Panc1 (cell line): ENCODE measurements around the gene CATSPER3. TPM values are rescaled to one million over a fixed set of nuclear protein-coding genes. Genes with fewer than 3 reads are reported as not detected.

ENCODE experiments used
- ATAC-seq: fragments of 200-7000 bp; cut with Tn5 transposase; 2 replicates; pipeline ENCODE4 v1.9.1; 2020; ENCODE audit warnings: mild to moderate bottlenecking, moderate library complexity
- BruUV-seq: library from RNA; stranded (reverse); fragments of 400-500 nt; replicated peaks from 2 replicates; lab custom pipeline; 2021; lab: Mats Ljungman, UMichigan
- CTCF ChIA-PET: fragments of 300-600 bp; sonication (Branson Sonifier 250); formaldehyde crosslinking; loops from one replicate; lab custom pipeline; 2022; ENCODE audit warnings: antibody characterized with exemption; lab: Charles Lee
- POLR2A ChIA-PET: fragments of 300-600 bp; sonication (Branson Sonifier 250); formaldehyde crosslinking; loops from one replicate; lab custom pipeline; 2022; ENCODE audit warnings: antibody characterized with exemption; lab: Charles Lee
- DNase-seq: peaks from one replicate; pipeline ENCODE4 v3.0.0-alpha.2; 2010; ENCODE audit warnings: low read depth, low spot score
- H3K27ac ChIP-seq: 2 replicates; pipeline ENCODE4 v1.5.1; 2011; ENCODE audit warnings: mild to moderate bottlenecking, low read length, inconsistent platforms
- H3K27me3 ChIP-seq: fragments of 200-500 bp; sonication (Bioruptor generic); 2 replicates; pipeline ENCODE4 v1.6.0; 2014; ENCODE audit warnings: low read length, inconsistent platforms; ENCODE audit not compliant: control insufficient read depth, insufficient read depth
- H3K36me3 ChIP-seq: fragments of 200-500 bp; sonication (Bioruptor generic); 2 replicates; pipeline ENCODE4 v1.5.1; 2014; ENCODE audit warnings: inconsistent platforms, mild to moderate bottlenecking, low read length, moderate library complexity; ENCODE audit not compliant: control insufficient read depth, insufficient read depth
- H3K4me1 ChIP-seq: 2 replicates; pipeline ENCODE4 v1.5.1; 2011; ENCODE audit warnings: inconsistent platforms, mild to moderate bottlenecking, low read length, moderate library complexity; ENCODE audit not compliant: control insufficient read depth, insufficient read depth
- H3K4me3 ChIP-seq, 2 experiments: 2 replicates each; pipeline ENCODE4 v1.5.1; 2011 to 2012; ENCODE audit warnings: low read depth in 2 of 2, low read length in 2 of 2, mild to moderate bottlenecking in 2 of 2, inconsistent platforms in 1 of 2, moderate library complexity in 1 of 2
- H3K9me3 ChIP-seq: fragments of 200-500 bp; sonication (Bioruptor generic); 2 replicates; pipeline ENCODE4 v1.5.1; 2014; ENCODE audit warnings: low read depth, mild to moderate bottlenecking, inconsistent platforms, low read length, moderate library complexity; ENCODE audit not compliant: control insufficient read depth, insufficient read depth
- CTCF ChIP-seq: fragments of 450-650 bp; IDR thresholded peaks from 2 replicates; pipeline ENCODE4 v1.5.1; 2017; ENCODE audit warnings: mild to moderate bottlenecking
- POLR2AphosphoS5 ChIP-seq: IDR thresholded peaks from 2 replicates; pipeline ENCODE4 v1.6.1; 2012; ENCODE audit warnings: mild to moderate bottlenecking, low read depth, low read length, moderate library complexity
- REST ChIP-seq, 2 experiments: IDR thresholded peaks; 2 replicates each; pipeline ENCODE4 v1.6.1; 2011 to 2012; ENCODE audit warnings: low read depth in 2 of 2, control low read depth in 1 of 2, low read length in 1 of 2, mild to moderate bottlenecking in 1 of 2, moderate library complexity in 1 of 2; ENCODE audit not compliant: insufficient read depth in 1 of 2
- SIN3A ChIP-seq: IDR thresholded peaks from 2 replicates; pipeline ENCODE4 v1.6.1; 2012; ENCODE audit warnings: low read depth, mild to moderate bottlenecking, low read length, moderate library complexity, borderline replicate concordance; ENCODE audit not compliant: insufficient read depth
- TCF7L2 ChIP-seq: IDR thresholded peaks from 2 replicates; pipeline ENCODE4 v1.6.1; 2011; ENCODE audit warnings: mild to moderate bottlenecking, low read depth, low read length, inconsistent platforms
- in situ Hi-C: cut with HindIII; loops from 2 replicates; pipeline ENCODE4 v1.10.0; 2016; ENCODE audit warnings: low sequenced_read_pairs, low pct_unique_long_range_greater_than_20kb
- intact Hi-C: fragments of 100-400 bp; cut with micrococcal nuclease; formaldehyde crosslinking; loops from one replicate; pipeline ENCODE4 v1.10.0; 2022; ENCODE audit not compliant: unreplicated experiment
- total RNA-seq: library from RNA; stranded (reverse); gene quantifications from one replicate; pipeline ENCODE4 v1.2.1, GENCODE V29; 2021; ENCODE audit not compliant: unreplicated experiment

Gene CATSPER3
- total RNA-seq, 1 experiment from 2014 or later: 0.69 TPM

- Histone ChIP-seq H3K27me3 (no peaks in the 10 kb centered on the region), H3K4me3 (no peak overlapping the region), H3K4me1 (no peaks in the 10 kb centered on the region), H3K9me3 (peaks cover 18% of the 10 kb centered on the region; the same call in 1 of the 2 replicates), H3K36me3 (no peaks in the 10 kb centered on the region), H3K27ac (no peak overlapping the region)
- intact Hi-C loops (no loop called here), in situ Hi-C loops (no loop called here)
- TF ChIP-seq SIN3A (no peak), REST (IDR thresholded peaks at IDR 0.05; ENCODE audit: insufficient read depth in 1 of 2, low read depth in 2 of 2, low read length in 1 of 2) (no peak), CTCF (no peak), POLR2AphosphoS5 (no peak), TCF7L2 (no peak)
- ChIA-PET CTCF (interaction anchor here (0.6 kb wide), 1 partner anchor 339 kb away, joined by 3 read pairs; no protein-coding TSS in a partner anchor), POLR2A (no interaction called here)
- no TSS peak for BruUV-seq
- DNase-seq: no peak
- no peak for ATAC-seq
Observed at GRCh38 chr5:134979416-134979815, 11.7 kb downstream of the CATSPER3 start.

GRCh38 chr5:134982230-134982629 lies 14.5 kb downstream of the CATSPER3 start:
- intact Hi-C loops (no loop called here), in situ Hi-C loops (no loop called here)
- no TSS peak for BruUV-seq
- no peak for TF ChIP-seq CTCF
- TF ChIP-seq POLR2AphosphoS5: no peak
- no peak for TF ChIP-seq TCF7L2
- Histone ChIP-seq H3K9me3 (peaks cover 18% of the 10 kb centered on the region; the same call in 1 of the 2 replicates), H3K27ac (no peak overlapping the region), H3K36me3 (no peaks in the 10 kb centered on the region), H3K4me3 (no peak overlapping the region), H3K4me1 (no peaks in the 10 kb centered on the region), H3K27me3 (no peaks in the 10 kb centered on the region)
- DNase-seq: no peak
- ChIA-PET POLR2A (no interaction called here), CTCF (no interaction called here)
- ATAC-seq: no peak
